CD8-positive, alpha-beta memory T cell (primary cell): ENCODE measurements around the gene FUZ. TPM values are rescaled to one million over a fixed set of nuclear protein-coding genes. Genes with fewer than 3 reads are reported as not detected.

Experiments
- CTCF ChIA-PET: fragments of 350-600 bp; sonication (Branson Sonifier 250); formaldehyde crosslinking; loops from one replicate; lab custom pipeline; 2021; ENCODE audit warnings: antibody characterized with exemption; lab: Charles Lee
- POLR2A ChIA-PET: fragments of 350-600 bp; sonication (Branson Sonifier 250); formaldehyde crosslinking; loops from one replicate; lab custom pipeline; 2021; ENCODE audit warnings: antibody characterized with exemption; lab: Charles Lee
- DNase-seq, 5 donors: peaks; one replicate each; pipeline versions ENCODE4 v3.0.0 to v3.0.0-alpha.2; 2020 to 2022; ENCODE audit warnings: mixed read lengths in 1 of 5
- H3K27ac ChIP-seq: one replicate; pipeline ENCODE4 v1.7.0; 2013; ENCODE audit warnings: low read depth, mild to moderate bottlenecking, low read length, moderate library complexity
- H3K27me3 ChIP-seq: 2 replicates; pipeline ENCODE4 v1.7.0; 2013; ENCODE audit warnings: low read length, mild to moderate bottlenecking; ENCODE audit not compliant: insufficient read depth, poor library complexity, severe bottlenecking
- H3K36me3 ChIP-seq: 2 replicates; pipeline ENCODE4 v1.7.0; 2013; ENCODE audit warnings: mild to moderate bottlenecking, low read length, moderate library complexity; ENCODE audit not compliant: insufficient read depth
- H3K4me1 ChIP-seq: 2 replicates; pipeline ENCODE4 v1.7.0; 2013; ENCODE audit warnings: mild to moderate bottlenecking, low read length, moderate library complexity; ENCODE audit not compliant: insufficient read depth
- H3K4me3 ChIP-seq: 2 replicates; pipeline ENCODE4 v1.7.0; 2013; ENCODE audit warnings: mild to moderate bottlenecking, low read length
- H3K9me3 ChIP-seq: 2 replicates; pipeline ENCODE4 v1.7.0; 2013; ENCODE audit warnings: mild to moderate bottlenecking, low read length
- H3K27ac Mint-ChIP-seq, 8 donors: one replicate each; pipeline ENCODE4 v1.8.0; 2020 to 2021; ENCODE audit warnings: mixed read lengths in 8 of 8, mild to moderate bottlenecking in 6 of 8, inconsistent platforms in 3 of 8, moderate library complexity in 3 of 8
- H3K27me3 Mint-ChIP-seq, 2 donors: one replicate each; pipeline ENCODE4 v1.8.0; 2020 to 2021; ENCODE audit warnings: mixed read lengths in 2 of 2, mild to moderate bottlenecking in 1 of 2, moderate library complexity in 1 of 2
- H3K36me3 Mint-ChIP-seq, 3 donors: one replicate each; pipeline ENCODE4 v1.8.0; 2020 to 2021; ENCODE audit warnings: mixed read lengths in 3 of 3, inconsistent platforms in 1 of 3, mild to moderate bottlenecking in 1 of 3
- H3K4me1 Mint-ChIP-seq, 3 donors: one replicate each; pipeline ENCODE4 v1.8.0; 2020 to 2021; ENCODE audit warnings: mixed read lengths in 3 of 3, inconsistent platforms in 1 of 3, mild to moderate bottlenecking in 1 of 3
- H3K4me3 Mint-ChIP-seq, 7 donors: one replicate each; pipeline ENCODE4 v1.8.0; 2020 to 2021; ENCODE audit warnings: mixed read lengths in 7 of 7, mild to moderate bottlenecking in 6 of 7, moderate library complexity in 4 of 7, inconsistent platforms in 2 of 7
- H3K9me3 Mint-ChIP-seq, 5 donors: one replicate each; pipeline ENCODE4 v1.8.0; 2020 to 2022; ENCODE audit warnings: mixed read lengths in 5 of 5, mild to moderate bottlenecking in 3 of 5, moderate library complexity in 2 of 5, inconsistent platforms in 1 of 5
- polyA plus RNA-seq: library from polyadenylated mRNA; unstranded; fragments of 300-500 nt; fragmentation: Illumina TruSeq; gene quantifications from one replicate; pipeline ENCODE4 v1.2.3, GENCODE V29; 2021
- total RNA-seq, 2 experiments: library from RNA; stranded (reverse); gene quantifications; one replicate each; pipeline ENCODE4 v1.2.3, GENCODE V29; 2021

Gene FUZ
- total and polyA plus RNA-seq, 3 experiments from 2014 or later, result 4.5 to 30.1 (median 26.1) TPM

DNA sequence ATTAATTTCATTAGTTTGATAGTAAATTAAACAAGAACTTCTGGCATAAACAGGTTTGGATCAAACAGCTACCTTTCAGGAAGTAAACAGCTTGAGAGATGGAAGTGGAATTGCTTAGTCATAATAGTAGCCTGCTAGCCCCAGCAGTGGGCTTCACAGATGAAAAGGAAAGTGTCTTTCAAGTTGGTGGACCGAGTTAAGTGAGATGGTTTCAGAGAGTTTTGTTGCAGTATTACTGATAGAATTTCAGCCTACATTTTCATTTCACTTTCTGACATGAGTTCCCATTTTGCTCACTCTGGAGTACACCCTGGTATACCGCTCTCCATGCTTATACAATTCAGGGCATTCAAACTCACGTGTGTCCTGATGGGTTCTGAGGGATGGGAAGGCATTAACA, 35.8 kb upstream of the FUZ start:
- no peak overlapping the region for H3K27ac ChIP-seq
- no peaks in the 10 kb centered on the region for H3K36me3 ChIP-seq
- no peak for DNase-seq
- H3K27ac Mint-ChIP-seq, result peak overlapping the region in 3 of 8 donors; percentile 22 to 90 (median 89)
- peaks cover 38 to 48% (median 38%) of the 10 kb centered on the region in 3 donors for H3K4me1 Mint-ChIP-seq
- H3K9me3 Mint-ChIP-seq, result no peaks in the 10 kb centered on the region
- no peaks in the 10 kb centered on the region for H3K27me3 ChIP-seq
- H3K36me3 Mint-ChIP-seq, result peaks cover 0 to 10% (median 0%) of the 10 kb centered on the region in 3 donors
- peaks cover 0 to 4% of the 10 kb centered on the region in 2 donors for H3K27me3 Mint-ChIP-seq
- peaks cover 30% of the 10 kb centered on the region for H3K4me1 ChIP-seq
- ChIA-PET CTCF (interaction anchor here (0.9 kb wide), 1 partner anchor 131 kb away, joined by 3 read pairs; no protein-coding TSS in a partner anchor), POLR2A (interaction anchor here (1.1 kb wide), 1 partner anchor 21 kb away, joined by 4 read pairs; no protein-coding TSS in a partner anchor)
- H3K4me3 Mint-ChIP-seq, result peak overlapping the region in 5 of 7 donors; percentile 4 to 95 (median 57)
- no peaks in the 10 kb centered on the region for H3K9me3 ChIP-seq
- H3K4me3 ChIP-seq, result no peak overlapping the region

DNA sequence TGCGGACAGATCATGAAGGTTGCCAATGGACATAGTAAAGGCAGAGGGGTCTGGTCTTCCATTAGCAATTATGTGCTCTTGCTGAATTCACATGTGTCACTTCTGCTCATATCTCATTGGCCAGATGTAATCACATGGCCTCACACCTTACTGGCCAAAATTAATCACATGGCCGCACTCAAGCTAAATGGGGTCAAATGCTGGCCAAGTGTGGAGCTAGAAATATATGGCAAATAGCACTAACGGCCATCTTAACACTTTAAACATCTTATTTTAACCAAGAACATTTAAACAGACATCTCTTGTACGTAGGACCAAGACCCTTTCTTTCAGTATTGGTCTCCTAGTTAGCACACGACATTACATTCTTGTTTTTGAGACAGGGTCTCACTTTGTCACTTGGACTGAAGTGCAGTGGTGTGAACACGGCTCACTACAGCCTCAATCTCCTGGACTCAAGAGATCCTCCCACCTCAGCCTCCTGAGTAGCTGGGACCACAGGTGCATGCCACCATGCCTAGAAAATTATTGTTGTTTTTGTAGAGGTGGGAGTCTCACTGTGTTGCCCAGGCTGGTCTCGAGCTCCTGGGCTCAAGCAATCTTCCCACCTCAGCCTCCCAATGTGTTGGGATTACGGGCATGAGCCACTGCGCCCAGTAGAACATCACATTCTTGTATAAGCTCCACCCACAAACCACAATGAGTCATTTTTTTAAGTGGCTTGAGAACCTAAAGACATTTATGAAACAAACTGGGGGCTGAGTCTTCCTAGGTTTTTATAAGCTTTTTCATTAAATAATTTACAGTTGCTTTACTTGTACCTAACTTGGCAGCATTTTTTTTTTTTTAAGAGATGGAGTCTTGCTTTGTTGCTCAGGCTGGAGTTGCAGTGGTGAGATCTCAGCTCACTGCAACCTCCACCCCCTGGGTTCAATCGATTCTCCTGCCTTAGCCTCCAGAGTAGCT, 34.9 kb upstream of the FUZ start:
- CTCF ChIA-PET, result interaction anchor here (0.5 to 0.9 kb wide), 2 partner anchors 17 to 130 kb away, joined by 3 read pairs; no protein-coding TSS in a partner anchor
- Mint-ChIP-seq H3K36me3 (peaks cover 0 to 10% (median 0%) of the 10 kb centered on the region in 3 donors), H3K4me1 (peaks cover 32 to 42% (median 34%) of the 10 kb centered on the region in 3 donors), H3K27ac (peak overlapping the region in 3 of 8 donors; percentile 25 to 89 (median 54)), H3K4me3 (peak overlapping the region in 4 of 7 donors; percentile 6 to 87 (median 32)), H3K9me3 (no peaks in the 10 kb centered on the region), H3K27me3 (peaks cover 0 to 4% of the 10 kb centered on the region in 2 donors)
- Histone ChIP-seq H3K27me3 (no peaks in the 10 kb centered on the region), H3K9me3 (no peaks in the 10 kb centered on the region), H3K4me3 (no peak overlapping the region), H3K4me1 (peaks cover 27% of the 10 kb centered on the region), H3K27ac (peak overlapping the region; percentile 12), H3K36me3 (no peaks in the 10 kb centered on the region)
- DNase-seq, result no peak
- POLR2A ChIA-PET, result interaction anchor here (0.6 to 1.1 kb wide), 2 partner anchors 21 to 27 kb away, joined by 4 read pairs; no protein-coding TSS in a partner anchor

DNA sequence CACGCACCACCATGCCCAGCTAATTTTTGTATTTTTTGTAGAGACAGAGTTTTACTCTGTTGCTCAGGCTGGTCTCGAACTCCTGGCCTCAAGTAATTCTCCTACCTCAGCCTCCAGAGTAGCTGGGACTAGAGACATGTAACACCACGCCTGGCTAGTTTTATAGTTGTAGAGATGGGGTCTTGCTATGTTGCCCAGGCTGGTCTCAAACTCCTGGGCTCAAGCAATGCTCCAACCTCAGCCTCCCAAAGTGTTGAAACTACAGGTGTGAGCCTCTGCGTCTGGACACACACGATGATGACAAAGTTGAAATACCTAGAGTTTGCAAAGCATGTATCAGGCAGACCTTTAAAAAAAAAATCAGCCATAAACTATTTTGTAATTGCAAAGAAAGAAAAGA, 33.3 kb upstream of the FUZ start:
- H3K27ac Mint-ChIP-seq, result peak overlapping the region in 1 of 8 donors; percentile 72
- peaks cover 0 to 2% of the 10 kb centered on the region in 2 donors for H3K27me3 Mint-ChIP-seq
- H3K4me1 Mint-ChIP-seq, result peaks cover 21 to 29% (median 21%) of the 10 kb centered on the region in 3 donors
- no peaks in the 10 kb centered on the region for H3K9me3 ChIP-seq
- DNase-seq, result no peak
- no peaks in the 10 kb centered on the region for H3K9me3 Mint-ChIP-seq
- no peaks in the 10 kb centered on the region for H3K36me3 ChIP-seq
- ChIA-PET POLR2A (no interaction called here), CTCF (no interaction called here)
- no peak overlapping the region for H3K4me3 ChIP-seq
- H3K4me1 ChIP-seq, result peaks cover 15% of the 10 kb centered on the region
- H3K36me3 Mint-ChIP-seq, result peaks cover 0 to 5% (median 0%) of the 10 kb centered on the region in 3 donors
- H3K4me3 Mint-ChIP-seq, result no peak overlapping the region
- no peak overlapping the region for H3K27ac ChIP-seq
- no peaks in the 10 kb centered on the region for H3K27me3 ChIP-seq

DNA sequence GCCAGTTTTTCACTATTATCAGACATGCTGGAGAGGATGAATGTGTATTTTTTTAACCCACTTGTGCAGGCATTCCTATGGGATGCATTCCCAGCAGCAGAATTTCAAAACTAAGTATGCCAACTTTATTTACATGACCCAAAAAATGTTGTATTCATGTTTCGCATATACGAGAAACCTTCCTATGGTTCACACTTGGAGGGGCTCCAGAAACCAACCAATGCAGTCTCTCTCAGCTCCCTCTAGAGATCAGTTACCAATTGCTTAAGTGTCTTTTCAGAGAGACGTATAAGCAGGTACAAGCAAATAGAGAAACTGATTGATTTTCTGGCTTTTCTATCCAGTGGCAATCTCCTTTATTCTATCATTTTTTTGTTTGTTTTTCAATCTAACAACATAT, 32.3 kb upstream of the FUZ start:
- Histone ChIP-seq H3K36me3 (no peaks in the 10 kb centered on the region), H3K9me3 (no peaks in the 10 kb centered on the region), H3K27ac (no peak overlapping the region), H3K4me1 (peaks cover 15% of the 10 kb centered on the region), H3K27me3 (no peaks in the 10 kb centered on the region), H3K4me3 (no peak overlapping the region)
- no peak overlapping the region for H3K27ac Mint-ChIP-seq
- no peaks in the 10 kb centered on the region for H3K9me3 Mint-ChIP-seq
- ChIA-PET CTCF (no interaction called here), POLR2A (no interaction called here)
- no peak overlapping the region for H3K4me3 Mint-ChIP-seq
- DNase-seq, result no peak
- H3K4me1 Mint-ChIP-seq, result peaks cover 19 to 26% (median 21%) of the 10 kb centered on the region in 3 donors
- peaks cover 0 to 4% (median 0%) of the 10 kb centered on the region in 3 donors for H3K36me3 Mint-ChIP-seq
- H3K27me3 Mint-ChIP-seq, result no peaks in the 10 kb centered on the region

DNA sequence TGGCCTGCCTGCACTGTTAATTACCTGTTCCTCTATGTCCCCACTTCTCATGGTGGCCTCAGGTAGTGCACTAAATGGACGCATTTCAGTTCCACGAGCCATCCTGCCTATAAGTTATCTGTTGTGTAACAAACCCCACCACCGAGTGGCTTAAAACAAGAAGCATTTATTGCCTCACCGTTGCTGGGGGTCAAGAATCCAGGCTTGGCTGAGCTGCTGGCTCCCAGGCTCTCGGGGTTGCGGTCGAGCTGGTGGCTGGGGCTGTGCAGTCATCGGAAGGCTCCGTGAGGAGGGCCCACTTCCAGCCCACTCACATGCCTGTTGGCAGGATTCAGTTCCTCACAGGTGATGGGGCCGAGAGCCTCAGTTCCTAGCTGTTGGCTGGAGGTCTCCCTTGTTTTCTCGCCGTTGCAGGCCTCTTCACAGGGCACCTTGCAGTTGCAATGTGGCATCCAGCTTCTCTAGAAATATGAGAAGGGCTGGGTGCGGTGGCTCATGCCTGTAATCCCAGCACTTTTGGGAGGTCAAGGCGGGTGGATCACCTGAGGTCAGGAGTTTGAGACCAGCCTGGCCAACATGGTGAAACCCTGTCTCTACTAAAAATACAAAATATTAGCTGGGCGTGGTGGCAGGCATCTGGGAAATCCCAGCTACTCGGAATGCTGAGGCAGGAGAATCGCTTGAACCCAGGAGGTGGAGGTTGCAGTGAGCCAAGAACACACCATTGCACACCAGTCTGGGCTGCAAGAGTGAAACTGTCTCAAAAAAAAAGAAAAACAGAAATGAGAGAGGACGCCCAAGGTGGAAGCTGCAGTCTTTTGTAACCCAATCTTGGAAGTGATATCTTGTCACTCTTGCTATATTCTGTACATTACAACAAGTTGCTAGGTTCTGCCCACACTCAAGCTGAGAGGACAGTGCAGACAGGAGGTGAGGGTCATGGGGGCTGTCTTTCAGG, 31.3 kb upstream of the FUZ start:
- H3K27ac Mint-ChIP-seq, result no peak overlapping the region
- no peak overlapping the region for H3K27ac ChIP-seq
- H3K9me3 ChIP-seq, result no peaks in the 10 kb centered on the region
- no peaks in the 10 kb centered on the region for H3K9me3 Mint-ChIP-seq
- no peak overlapping the region for H3K4me3 ChIP-seq
- no peak overlapping the region for H3K4me3 Mint-ChIP-seq
- H3K4me1 Mint-ChIP-seq, result peaks cover 12 to 17% (median 14%) of the 10 kb centered on the region in 3 donors
- ChIA-PET CTCF (interaction anchor here (0.6 to 1.2 kb wide), 4 partner anchors 80 to 122 kb away, joined by 3 to 4 read pairs (median 3); no protein-coding TSS in a partner anchor), POLR2A (no interaction called here)
- H3K27me3 Mint-ChIP-seq, result no peaks in the 10 kb centered on the region
- peaks cover 9% of the 10 kb centered on the region for H3K4me1 ChIP-seq
- peaks cover 0 to 8% (median 0%) of the 10 kb centered on the region in 3 donors for H3K36me3 Mint-ChIP-seq
- no peaks in the 10 kb centered on the region for H3K36me3 ChIP-seq
- H3K27me3 ChIP-seq, result no peaks in the 10 kb centered on the region
- DNase-seq, result no peak

DNA sequence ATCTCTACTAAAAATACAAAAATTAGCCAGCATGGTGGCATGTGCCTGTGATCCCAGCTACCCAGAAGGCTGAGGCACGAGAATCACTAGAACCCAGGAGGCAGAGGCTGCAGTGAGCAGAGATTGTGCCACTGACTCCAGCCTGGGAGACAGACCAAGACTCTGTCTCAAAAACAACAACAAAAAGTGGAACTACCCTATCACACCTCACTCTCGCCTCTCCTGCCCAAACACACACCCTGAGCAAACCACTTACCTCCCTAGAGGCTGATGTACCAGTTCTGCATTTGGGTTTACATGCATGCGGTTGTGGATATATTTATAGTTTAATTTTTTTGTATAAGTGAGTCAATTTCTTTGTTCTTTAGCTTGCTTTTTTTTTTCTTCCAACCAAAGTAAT, 30.2 kb upstream of the FUZ start:
- no peaks in the 10 kb centered on the region for H3K9me3 Mint-ChIP-seq
- H3K36me3 Mint-ChIP-seq, result peaks cover 7 to 19% (median 10%) of the 10 kb centered on the region in 3 donors
- no peak for DNase-seq
- CTCF ChIA-PET, result interaction anchor here (1.2 kb wide), 1 partner anchor 121 kb away, joined by 4 read pairs; no protein-coding TSS in a partner anchor
- H3K4me1 Mint-ChIP-seq, result peaks cover 2 to 7% (median 4%) of the 10 kb centered on the region in 3 donors
- POLR2A ChIA-PET, result no interaction called here
- no peak overlapping the region for H3K27ac Mint-ChIP-seq
- Histone ChIP-seq H3K9me3 (no peaks in the 10 kb centered on the region), H3K4me3 (no peak overlapping the region), H3K27me3 (no peaks in the 10 kb centered on the region), H3K4me1 (peaks cover 2% of the 10 kb centered on the region), H3K27ac (no peak overlapping the region), H3K36me3 (no peaks in the 10 kb centered on the region)
- H3K4me3 Mint-ChIP-seq, result no peak overlapping the region
- no peaks in the 10 kb centered on the region for H3K27me3 Mint-ChIP-seq

DNA sequence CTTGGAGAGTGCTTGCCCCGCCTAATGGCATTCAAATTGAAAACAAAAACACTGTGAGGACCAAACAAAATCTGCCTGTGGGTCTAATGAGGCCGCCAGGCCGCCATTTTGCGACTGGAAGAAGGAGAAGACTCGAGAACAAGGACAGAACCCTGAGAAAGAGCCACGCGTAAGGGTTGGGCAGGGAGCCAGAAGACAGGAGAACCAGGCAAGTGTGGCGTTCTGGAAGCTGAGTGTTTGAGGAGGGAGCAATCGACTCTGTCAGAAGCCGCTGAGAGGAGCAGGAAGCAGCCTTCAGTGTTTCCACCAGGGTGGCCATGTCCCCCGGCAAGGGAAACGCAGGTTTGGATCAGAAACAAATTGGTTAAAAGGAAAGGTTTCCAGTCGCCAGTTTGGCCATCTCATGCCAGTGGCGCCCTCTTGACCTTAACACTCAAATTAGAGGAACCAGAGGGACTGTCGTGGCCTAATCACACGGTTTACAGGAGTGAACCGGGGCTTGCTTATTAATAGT, 27.7 kb upstream of the FUZ start:
- no peaks in the 10 kb centered on the region for H3K9me3 ChIP-seq
- ChIA-PET POLR2A (interaction anchor here (0.7 kb wide), 1 partner anchor 809 kb away, joined by 4 read pairs; the partner anchor contains the start of gene CGB2), CTCF (no interaction called here)
- no peaks in the 10 kb centered on the region for H3K27me3 Mint-ChIP-seq
- peaks cover 8 to 38% (median 11%) of the 10 kb centered on the region in 3 donors for H3K36me3 Mint-ChIP-seq
- H3K27me3 ChIP-seq, result no peaks in the 10 kb centered on the region
- no peaks in the 10 kb centered on the region for H3K4me1 ChIP-seq
- no peak overlapping the region for H3K4me3 Mint-ChIP-seq
- peak overlapping the region in 1 of 8 donors; percentile 63 for H3K27ac Mint-ChIP-seq
- no peak for DNase-seq
- H3K4me3 ChIP-seq, result no peak overlapping the region
- no peak overlapping the region for H3K27ac ChIP-seq
- H3K4me1 Mint-ChIP-seq, result no peaks in the 10 kb centered on the region
- H3K36me3 ChIP-seq, result no peaks in the 10 kb centered on the region
- no peaks in the 10 kb centered on the region for H3K9me3 Mint-ChIP-seq
